GM18498 (cell line): ENCODE results near the gene CD8A.

Source experiments
- ATAC-seq: cut with Tn5 transposase; IDR thresholded peaks from one replicate; pipeline ENCODE4 v1.9.1; 2021; ENCODE audit warnings: mild to moderate bottlenecking, moderate library complexity; ENCODE audit not compliant: unreplicated experiment

The CD8A gene

GRCh38 chr2:86781363-86781762, 9.3 kb downstream of the CD8A start:
- ATAC-seq = no peak

GRCh38 chr2:86779971-86780370, 10.7 kb downstream of the CD8A start:
- ATAC-seq = no peak

GRCh38 chr2:86778957-86779356, 11.8 kb downstream of the CD8A start:
- ATAC-seq = no peak

GRCh38 chr2:86776532-86776931, 14.2 kb downstream of the CD8A start:
- ATAC-seq = no peak

GRCh38 chr2:86775338-86775737, 15.4 kb downstream of the CD8A start:
- no peak for ATAC-seq

- no peak for ATAC-seq
Observed at GRCh38 chr2:86774862-86775261, 15.9 kb downstream of the CD8A start.

GRCh38 chr2:86772611-86773010, 18.1 kb downstream of the CD8A start:
- ATAC-seq = no peak

GRCh38 chr2:86770816-86771301, 19.9 kb downstream of the CD8A start:
- ATAC-seq = no peak

GRCh38 chr2:86769838-86770237, 20.9 kb downstream of the CD8A start:
- no peak for ATAC-seq

- no peak for ATAC-seq
Observed at GRCh38 chr2:86768189-86768949, 22.3 kb downstream of the CD8A start.

GRCh38 chr2:86765310-86765695, 25.4 kb downstream of the CD8A start:
- ATAC-seq = no peak

- peak; percentile 67 for ATAC-seq
Observed at GRCh38 chr2:86764661-86765309, 25.9 kb downstream of the CD8A start.

- no peak for ATAC-seq
Observed at GRCh38 chr2:86760371-86760770, 30.3 kb downstream of the CD8A start.

- no peak for ATAC-seq
Observed at GRCh38 chr2:86758405-86758804, 32.3 kb downstream of the CD8A start.

GRCh38 chr2:86753606-86754005, 37.1 kb downstream of the CD8A start:
- no peak for ATAC-seq

GRCh38 chr2:86752934-86753333, 37.8 kb downstream of the CD8A start:
- no peak for ATAC-seq

- ATAC-seq = no peak
Observed at GRCh38 chr2:86751778-86752177, 38.9 kb downstream of the CD8A start.

- no peak for ATAC-seq
Observed at GRCh38 chr2:86750240-86750839, 40.4 kb downstream of the CD8A start.

- peak; percentile 79 for ATAC-seq
Observed at GRCh38 chr2:86747711-86748639, 42.7 kb downstream of the CD8A start.

- no peak for ATAC-seq
Observed at GRCh38 chr2:86746939-86747338, 43.8 kb downstream of the CD8A start.

GRCh38 chr2:86744152-86744551, 46.6 kb downstream of the CD8A start:
- no peak for ATAC-seq
